Measurements from ENCODE around the gene ITGAL. TPM values are rescaled to one million over a fixed set of nuclear protein-coding genes. Genes with fewer than 3 reads are reported as not detected.

Gene ITGAL
- polyA plus RNA-seq, 1 donor (not counting 4 experiments of a cell fraction or from before 2014, with no cell fraction given): not detected

DNA sequence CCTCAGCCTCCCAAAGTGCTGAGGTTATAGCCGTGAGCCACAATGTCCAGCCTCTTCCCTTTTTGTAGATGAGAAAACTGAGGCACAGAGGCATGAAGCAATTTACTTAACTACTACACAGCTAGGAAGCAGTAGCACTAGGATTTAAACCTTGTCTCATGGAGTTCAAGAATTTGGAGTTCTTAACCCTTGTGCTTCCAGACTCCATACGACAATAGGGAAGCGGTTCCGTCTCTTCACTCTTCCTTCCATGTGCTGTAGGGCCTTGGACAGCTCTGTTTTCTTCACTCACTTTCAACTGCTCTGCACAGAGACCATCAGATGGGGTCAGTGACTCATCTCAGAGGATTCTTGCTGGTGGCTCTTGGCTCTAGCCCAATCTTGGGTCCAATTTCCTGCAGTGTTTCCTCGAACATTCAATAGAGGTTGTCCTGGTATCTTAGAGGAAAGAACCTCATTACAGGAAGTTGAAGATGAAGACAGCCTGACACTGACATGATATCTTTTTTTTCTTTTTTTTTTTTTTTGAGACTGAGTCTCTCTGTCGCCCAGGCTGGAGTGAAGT is 19.3 kb downstream of the ITGAL start:
- no peak overlapping the region for H3K9ac ChIP-seq (ENCODE audit: control insufficient read depth, extremely low read depth, insufficient read depth, low read length)
- no peak overlapping the region for H3K4me3 ChIP-seq (ENCODE audit: control insufficient read depth in 2 of 3, extremely low read depth in 1 of 3, insufficient read depth in 2 of 3, low read depth in 1 of 3, low read length in 3 of 3)
- H3K27ac ChIP-seq (ENCODE audit: control insufficient read depth, insufficient read depth, low read length): no peak overlapping the region
- no peaks in the 10 kb centered on the region for H3K9me1 ChIP-seq (ENCODE audit: control insufficient read depth, extremely low read depth, insufficient read depth, low read length)
- dilution Hi-C loops (cut with MboI; ENCODE audit: extremely low pct_ligation_motif_present, low sequenced_read_pairs): no loop called here
- no peak for TF ChIP-seq EZH2 (IDR thresholded peaks at IDR 0.05; ENCODE audit: low read length)
- TF ChIP-seq, protein P1, sequence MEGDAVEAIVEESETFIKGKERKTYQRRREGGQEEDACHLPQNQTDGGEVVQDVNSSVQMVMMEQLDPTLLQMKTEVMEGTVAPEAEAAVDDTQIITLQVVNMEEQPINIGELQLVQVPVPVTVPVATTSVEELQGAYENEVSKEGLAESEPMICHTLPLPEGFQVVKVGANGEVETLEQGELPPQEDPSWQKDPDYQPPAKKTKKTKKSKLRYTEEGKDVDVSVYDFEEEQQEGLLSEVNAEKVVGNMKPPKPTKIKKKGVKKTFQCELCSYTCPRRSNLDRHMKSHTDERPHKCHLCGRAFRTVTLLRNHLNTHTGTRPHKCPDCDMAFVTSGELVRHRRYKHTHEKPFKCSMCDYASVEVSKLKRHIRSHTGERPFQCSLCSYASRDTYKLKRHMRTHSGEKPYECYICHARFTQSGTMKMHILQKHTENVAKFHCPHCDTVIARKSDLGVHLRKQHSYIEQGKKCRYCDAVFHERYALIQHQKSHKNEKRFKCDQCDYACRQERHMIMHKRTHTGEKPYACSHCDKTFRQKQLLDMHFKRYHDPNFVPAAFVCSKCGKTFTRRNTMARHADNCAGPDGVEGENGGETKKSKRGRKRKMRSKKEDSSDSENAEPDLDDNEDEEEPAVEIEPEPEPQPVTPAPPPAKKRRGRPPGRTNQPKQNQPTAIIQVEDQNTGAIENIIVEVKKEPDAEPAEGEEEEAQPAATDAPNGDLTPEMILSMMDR (optimal IDR thresholded peaks at IDR 0.05 in 1 of 3, IDR thresholded peaks at IDR 0.05 in 1 of 3, conservative IDR thresholded peaks at IDR 0.05 in 1 of 3; ENCODE audit: extremely low read depth in 1 of 3, insufficient read depth in 2 of 3, low read length in 3 of 3): peak in 1 of 3 experiments; percentile 15
- no peaks in the 10 kb centered on the region for H4K20me1 ChIP-seq (ENCODE audit: control insufficient read depth, extremely low read depth, insufficient read depth, low read length)
- DNase-seq (ENCODE audit: low read depth, low spot score): no peak
- peaks cover 24% of the 10 kb centered on the region for H3K4me1 ChIP-seq (ENCODE audit: control insufficient read depth, extremely low read depth, insufficient read depth, low read length)
- H3K27me3 ChIP-seq (ENCODE audit: control insufficient read depth, extremely low read depth, insufficient read depth, low read length): peaks cover 11% of the 10 kb centered on the region
- no peak overlapping the region for H3K4me2 ChIP-seq (ENCODE audit: control insufficient read depth, extremely low read depth, insufficient read depth, low read depth, low read length)
- no peaks in the 10 kb centered on the region for H3K79me2 ChIP-seq (ENCODE audit: control insufficient read depth, insufficient read depth, low read length)
- H3K9me3 ChIP-seq (ENCODE audit: control insufficient read depth, low read depth, low read length): no peaks in the 10 kb centered on the region
- peak; percentile 72 for FAIRE-seq
- H2AFZ ChIP-seq (ENCODE audit: control insufficient read depth, low read length): no peak overlapping the region
- H3K36me3 ChIP-seq (ENCODE audit: control insufficient read depth in 2 of 2, extremely low read depth in 1 of 2, insufficient read depth in 2 of 2, low read length in 2 of 2): no peaks in the 10 kb centered on the region

DNA sequence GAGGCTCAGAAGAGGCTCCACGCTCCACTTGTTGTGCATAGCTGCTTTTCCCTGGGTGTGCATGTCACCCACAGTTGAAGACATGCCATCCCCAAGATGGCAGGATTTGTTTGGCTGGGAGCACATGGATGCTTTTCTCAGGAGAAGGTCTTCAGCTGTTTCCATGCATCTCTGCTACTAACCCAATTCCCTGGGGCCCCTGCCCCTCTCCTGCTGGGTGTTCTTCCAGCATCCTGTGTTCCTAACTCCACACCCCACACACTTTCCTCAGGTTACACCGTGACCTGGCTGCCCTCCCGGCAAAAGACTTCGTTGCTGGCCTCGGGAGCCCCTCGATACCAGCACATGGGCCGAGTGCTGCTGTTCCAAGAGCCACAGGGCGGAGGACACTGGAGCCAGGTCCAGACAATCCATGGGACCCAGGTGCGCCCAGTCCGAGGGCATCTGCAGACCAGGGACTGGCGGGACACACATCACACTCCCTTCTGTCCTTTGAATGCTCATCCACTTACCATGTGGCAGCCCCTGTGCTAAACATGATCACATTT is 21.5 kb downstream of the ITGAL start:
- no peaks in the 10 kb centered on the region for H3K9me3 ChIP-seq (ENCODE audit: control insufficient read depth, low read depth, low read length)
- dilution Hi-C loops (cut with MboI; ENCODE audit: extremely low pct_ligation_motif_present, low sequenced_read_pairs): no loop called here
- H3K9ac ChIP-seq (ENCODE audit: control insufficient read depth, extremely low read depth, insufficient read depth, low read length): no peak overlapping the region
- H4K20me1 ChIP-seq (ENCODE audit: control insufficient read depth, extremely low read depth, insufficient read depth, low read length): no peaks in the 10 kb centered on the region
- DNase-seq (ENCODE audit: low read depth, low spot score) (no peak), FAIRE-seq (no peak)
- no peak overlapping the region for H3K27ac ChIP-seq (ENCODE audit: control insufficient read depth, insufficient read depth, low read length)
- peaks cover 11% of the 10 kb centered on the region for H3K27me3 ChIP-seq (ENCODE audit: control insufficient read depth, extremely low read depth, insufficient read depth, low read length)
- H3K4me3 ChIP-seq (ENCODE audit: control insufficient read depth in 2 of 3, extremely low read depth in 1 of 3, insufficient read depth in 2 of 3, low read depth in 1 of 3, low read length in 3 of 3): no peak overlapping the region
- H3K9me1 ChIP-seq (ENCODE audit: control insufficient read depth, extremely low read depth, insufficient read depth, low read length): no peaks in the 10 kb centered on the region
- H3K4me1 ChIP-seq (ENCODE audit: control insufficient read depth, extremely low read depth, insufficient read depth, low read length): peaks cover 21% of the 10 kb centered on the region
- H3K4me2 ChIP-seq (ENCODE audit: control insufficient read depth, extremely low read depth, insufficient read depth, low read depth, low read length): no peak overlapping the region
- H2AFZ ChIP-seq (ENCODE audit: control insufficient read depth, low read length): no peak overlapping the region
- TF ChIP-seq EZH2 (IDR thresholded peaks at IDR 0.05; ENCODE audit: low read length): no peak
- TF ChIP-seq, protein P1 (optimal IDR thresholded peaks at IDR 0.05 in 1 of 3, IDR thresholded peaks at IDR 0.05 in 1 of 3, conservative IDR thresholded peaks at IDR 0.05 in 1 of 3; ENCODE audit: extremely low read depth in 1 of 3, insufficient read depth in 2 of 3, low read length in 3 of 3): no peak
- H3K79me2 ChIP-seq (ENCODE audit: control insufficient read depth, insufficient read depth, low read length): no peaks in the 10 kb centered on the region
- H3K36me3 ChIP-seq (ENCODE audit: control insufficient read depth in 2 of 2, extremely low read depth in 1 of 2, insufficient read depth in 2 of 2, low read length in 2 of 2): no peaks in the 10 kb centered on the region

Measured in keratinocyte (primary cell).